H9 (cell line): ENCODE results near the gene CFAP299. TPM values are rescaled to one million over a fixed set of nuclear protein-coding genes. Genes with fewer than 3 reads are reported as not detected.

Source experiments
- DNase-seq: peaks from one replicate; pipeline ENCODE4 v3.0.0-alpha.2; 2017
- H2AFZ ChIP-seq: one replicate; pipeline ENCODE4 v1.6.1; 2013; ENCODE audit warnings: mild to moderate bottlenecking, low read length, control low read depth, moderate library complexity
- H2AK5ac ChIP-seq: 2 replicates; pipeline ENCODE4 v1.6.1; 2013; ENCODE audit warnings: low read length, control low read depth, mixed read lengths; ENCODE audit not compliant: insufficient read length
- H2BK120ac ChIP-seq: one replicate; pipeline ENCODE4 v1.6.1; 2013; ENCODE audit warnings: low read depth, mild to moderate bottlenecking, low read length, control low read depth, inconsistent platforms; ENCODE audit not compliant: poor library complexity, severe bottlenecking
- H2BK12ac ChIP-seq: 2 replicates; pipeline ENCODE4 v1.6.1; 2013; ENCODE audit warnings: low read length, control low read depth, mixed read lengths, low read depth; ENCODE audit not compliant: insufficient read length
- H2BK15ac ChIP-seq: 2 replicates; pipeline ENCODE4 v1.6.1; 2013; ENCODE audit warnings: low read depth, low read length, control low read depth
- H2BK20ac ChIP-seq: one replicate; pipeline ENCODE4 v1.6.1; 2013; ENCODE audit warnings: low read depth, mild to moderate bottlenecking, low read length, control low read depth, inconsistent platforms; ENCODE audit not compliant: poor library complexity, severe bottlenecking
- H2BK5ac ChIP-seq: 2 replicates; pipeline ENCODE4 v1.6.1; 2013; ENCODE audit warnings: low read length, control low read depth, mixed read lengths; ENCODE audit not compliant: insufficient read length
- H3K14ac ChIP-seq: 2 replicates; pipeline ENCODE4 v1.6.1; 2013; ENCODE audit warnings: low read length, control low read depth; ENCODE audit not compliant: insufficient read depth
- H3K18ac ChIP-seq: 2 replicates; pipeline ENCODE4 v1.6.1; 2013; ENCODE audit warnings: low read depth, mild to moderate bottlenecking, mixed read lengths, low read length, control low read depth; ENCODE audit not compliant: insufficient read length
- H3K23ac ChIP-seq: 2 replicates; pipeline ENCODE4 v1.6.1; 2013; ENCODE audit warnings: low read length, control low read depth, mixed read lengths, low read depth; ENCODE audit not compliant: insufficient read length
- H3K23me2 ChIP-seq: 2 replicates; pipeline ENCODE4 v1.6.1; 2013; ENCODE audit warnings: low read depth, mild to moderate bottlenecking, mixed read lengths, low read length, control low read depth; ENCODE audit not compliant: insufficient read length, poor library complexity, severe bottlenecking
- H3K27ac ChIP-seq: 2 replicates; pipeline ENCODE4 v1.5.1; 2013; ENCODE audit warnings: low read length, control low read depth, mixed read lengths, low read depth; ENCODE audit not compliant: insufficient read length
- H3K27me3 ChIP-seq: 2 replicates; pipeline ENCODE4 v1.6.1; 2013; ENCODE audit warnings: low read length, control low read depth, inconsistent platforms; ENCODE audit not compliant: insufficient read depth
- H3K4ac ChIP-seq: 2 replicates; pipeline ENCODE4 v1.6.1; 2013; ENCODE audit warnings: low read depth, mild to moderate bottlenecking, control low read depth, inconsistent platforms, low read length, moderate library complexity
- H3K4me1 ChIP-seq: 2 replicates; pipeline ENCODE4 v1.6.1; 2013; ENCODE audit warnings: low read length, control low read depth, inconsistent platforms; ENCODE audit not compliant: insufficient read depth
- H3K4me2 ChIP-seq: 2 replicates; pipeline ENCODE4 v1.6.1; 2013; ENCODE audit warnings: low read length, control low read depth, mixed read lengths; ENCODE audit not compliant: insufficient read length, insufficient read depth
- H3K56ac ChIP-seq: 2 replicates; pipeline ENCODE4 v1.6.1; 2013; ENCODE audit warnings: low read depth, mild to moderate bottlenecking, mixed read lengths, low read length, control low read depth; ENCODE audit not compliant: insufficient read length
- H3K79me1 ChIP-seq: 2 replicates; pipeline ENCODE4 v1.6.1; 2013; ENCODE audit warnings: low read depth, mild to moderate bottlenecking, moderate library complexity, low read length, control low read depth, inconsistent platforms; ENCODE audit not compliant: insufficient read depth, poor library complexity, severe bottlenecking
- H3K79me2 ChIP-seq: 2 replicates; pipeline ENCODE4 v1.6.1; 2013; ENCODE audit warnings: low read length, control low read depth, inconsistent platforms; ENCODE audit not compliant: insufficient read depth
- H3K9ac ChIP-seq: 2 replicates; pipeline ENCODE4 v1.6.1; 2013; ENCODE audit warnings: low read length, control low read depth, mixed read lengths; ENCODE audit not compliant: insufficient read length; ENCODE audit errors: extremely low read depth
- H3K9me3 ChIP-seq: one replicate; pipeline ENCODE4 v1.6.1; 2013; ENCODE audit warnings: low read depth, low read length, inconsistent platforms; ENCODE audit not compliant: control insufficient read depth
- H3T11ph ChIP-seq: one replicate; pipeline ENCODE4 v1.6.1; 2013; ENCODE audit warnings: mild to moderate bottlenecking, low read length, control low read depth, inconsistent platforms
- H4K20me1 ChIP-seq: one replicate; pipeline ENCODE4 v1.6.1; 2013; ENCODE audit not compliant: control insufficient read depth, insufficient read length, insufficient read depth
- H4K5ac ChIP-seq: 2 replicates; pipeline ENCODE4 v1.6.1; 2013; ENCODE audit warnings: low read depth, mild to moderate bottlenecking, mixed read lengths, low read length, control low read depth; ENCODE audit not compliant: insufficient read length
- H4K8ac ChIP-seq: replicated peaks from 2 replicates; pipeline ENCODE4 v1.6.1; 2013; ENCODE audit warnings: low read length, control low read depth, mixed read lengths, low read depth; ENCODE audit not compliant: insufficient read length
- H4K91ac ChIP-seq: 2 replicates; pipeline ENCODE4 v1.6.1; 2013; ENCODE audit warnings: low read depth, mild to moderate bottlenecking, moderate library complexity, mixed read lengths, low read length, control low read depth; ENCODE audit not compliant: insufficient read length
- H3K27ac Mint-ChIP-seq, 3 experiments: 2 replicates in 2 of 3; 3 replicates in 1 of 3; pipeline ENCODE4 v1.8.0; 2020 to 2021; ENCODE audit warnings: mixed read lengths in 3 of 3, mild to moderate bottlenecking in 1 of 3, moderate library complexity in 1 of 3
- H3K27me3 Mint-ChIP-seq: 2 replicates; pipeline ENCODE4 v1.8.0; 2021; ENCODE audit warnings: low read depth, mild to moderate bottlenecking, moderate library complexity, mixed read lengths
- H3K36me3 Mint-ChIP-seq, 3 experiments: 2 replicates in 2 of 3; 3 replicates in 1 of 3; pipeline ENCODE4 v1.8.0; 2020 to 2021; ENCODE audit warnings: low read depth in 3 of 3, mixed read lengths in 3 of 3; ENCODE audit not compliant: insufficient read depth in 1 of 3
- H3K4me1 Mint-ChIP-seq, 2 experiments: 2 replicates each; pipeline ENCODE4 v1.8.0; 2020; ENCODE audit warnings: mixed read lengths in 2 of 2
- H3K4me3 Mint-ChIP-seq, 2 experiments: 2 replicates in 1 of 2; 3 replicates in 1 of 2; pipeline ENCODE4 v1.8.0; 2020 to 2021; ENCODE audit warnings: mild to moderate bottlenecking in 2 of 2, mixed read lengths in 2 of 2, moderate library complexity in 1 of 2
- H3K9me3 Mint-ChIP-seq, 2 experiments: 2 replicates in 1 of 2; 3 replicates in 1 of 2; pipeline ENCODE4 v1.8.0; 2020; ENCODE audit warnings: mild to moderate bottlenecking in 2 of 2, mixed read lengths in 2 of 2, moderate library complexity in 1 of 2
- WGBS: extraction: QIAGEN DNeasy Blood & Tissue Kit; methylation state at CpG from one replicate; pipeline ENCODE4 v1.1.7; 2013; ENCODE audit warnings: missing lambda C conversion rate, low lambda C conversion rate, mixed read lengths; ENCODE audit not compliant: insufficient read length; ENCODE audit errors: extremely low coverage; 5-methylcytosine and 5-hydroxymethylcytosine counted together
- total RNA-seq: library from RNA; stranded (reverse); gene quantifications from 2 replicates; pipeline ENCODE4 v1.2.1, GENCODE V29; 2021
- TF ChIP-seq, protein P1 (sequence below): fragments of 200-600 bp; sonication (generic); conservative IDR thresholded peaks from 3 replicates; pipeline ENCODE4 v1.8.0; 2021; ENCODE audit warnings: antibody characterized with exemption, mild to moderate bottlenecking

Gene CFAP299
- total RNA-seq, 1 experiment from 2014 or later: not detected

DNA sequence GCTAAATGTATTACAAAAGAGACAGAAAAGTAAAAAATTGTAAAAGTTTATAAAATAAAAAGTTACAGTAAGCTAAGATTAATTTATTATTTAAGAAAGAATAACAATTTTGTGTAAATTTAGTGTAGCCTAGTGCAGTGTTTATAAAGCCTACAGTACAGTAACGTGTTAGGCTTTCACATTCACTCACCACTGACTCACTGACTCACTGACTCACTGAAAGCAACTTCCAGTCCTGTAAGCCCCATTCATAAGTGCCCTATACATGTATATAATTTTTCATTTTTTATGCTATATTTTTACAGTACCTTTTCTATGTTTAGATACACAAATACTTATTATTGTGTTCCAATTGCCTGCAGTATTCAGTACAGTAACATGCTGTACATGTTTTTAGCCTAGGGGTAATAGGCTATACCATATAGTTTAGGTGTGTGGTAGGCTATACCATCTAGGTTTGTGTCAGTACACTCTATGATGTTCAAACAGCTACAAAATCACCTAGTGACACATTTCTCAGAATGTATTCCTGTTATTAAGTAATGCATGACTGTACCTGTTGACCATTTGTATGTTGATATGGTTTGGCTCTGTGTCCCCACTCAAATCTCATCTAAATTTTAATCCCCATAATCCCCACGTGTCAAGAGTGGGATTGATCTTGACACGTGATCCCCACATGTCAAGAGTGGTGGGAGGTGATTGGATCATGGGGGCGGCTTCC is 57.9 kb downstream of the CFAP299 start:
- H3K4me1 Mint-ChIP-seq: no peaks in the 10 kb centered on the region
- Histone ChIP-seq H3K23me2 (no peaks in the 10 kb centered on the region), H3K4me2 (no peak overlapping the region), H3K23ac (no peak overlapping the region), H3K56ac (no peak overlapping the region), H2BK15ac (no peak overlapping the region), H2AFZ (no peak overlapping the region), H2BK120ac (no peak overlapping the region), H3K27me3 (no peaks in the 10 kb centered on the region), H4K8ac (no peak overlapping the region), H3T11ph (no peak overlapping the region), H4K20me1 (no peaks in the 10 kb centered on the region), H3K4ac (no peak overlapping the region), H4K5ac (no peak overlapping the region), H3K4me1 (no peaks in the 10 kb centered on the region), H3K14ac (no peak overlapping the region), H4K91ac (no peak overlapping the region), H2AK5ac (no peak overlapping the region), H2BK5ac (no peak overlapping the region), H3K79me2 (no peaks in the 10 kb centered on the region), H3K79me1 (no peaks in the 10 kb centered on the region), H2BK20ac (no peak overlapping the region), H3K18ac (no peak overlapping the region), H3K9ac (no peak overlapping the region), H2BK12ac (no peak overlapping the region), H3K9me3 (no peaks in the 10 kb centered on the region), H3K27ac (no peak overlapping the region)
- DNase-seq: no peak
- no CpG with 5 or more reads among the region's 4 CpGs for WGBS
- no peak overlapping the region for H3K4me3 Mint-ChIP-seq
- H3K9me3 Mint-ChIP-seq: peaks cover 0 to 3% of the 10 kb centered on the region in 2 experiments; a peak in 1 of 5 replicates
- H3K27ac Mint-ChIP-seq: no peak overlapping the region
- TF ChIP-seq, protein P1, sequence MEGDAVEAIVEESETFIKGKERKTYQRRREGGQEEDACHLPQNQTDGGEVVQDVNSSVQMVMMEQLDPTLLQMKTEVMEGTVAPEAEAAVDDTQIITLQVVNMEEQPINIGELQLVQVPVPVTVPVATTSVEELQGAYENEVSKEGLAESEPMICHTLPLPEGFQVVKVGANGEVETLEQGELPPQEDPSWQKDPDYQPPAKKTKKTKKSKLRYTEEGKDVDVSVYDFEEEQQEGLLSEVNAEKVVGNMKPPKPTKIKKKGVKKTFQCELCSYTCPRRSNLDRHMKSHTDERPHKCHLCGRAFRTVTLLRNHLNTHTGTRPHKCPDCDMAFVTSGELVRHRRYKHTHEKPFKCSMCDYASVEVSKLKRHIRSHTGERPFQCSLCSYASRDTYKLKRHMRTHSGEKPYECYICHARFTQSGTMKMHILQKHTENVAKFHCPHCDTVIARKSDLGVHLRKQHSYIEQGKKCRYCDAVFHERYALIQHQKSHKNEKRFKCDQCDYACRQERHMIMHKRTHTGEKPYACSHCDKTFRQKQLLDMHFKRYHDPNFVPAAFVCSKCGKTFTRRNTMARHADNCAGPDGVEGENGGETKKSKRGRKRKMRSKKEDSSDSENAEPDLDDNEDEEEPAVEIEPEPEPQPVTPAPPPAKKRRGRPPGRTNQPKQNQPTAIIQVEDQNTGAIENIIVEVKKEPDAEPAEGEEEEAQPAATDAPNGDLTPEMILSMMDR: no peak
- H3K27me3 Mint-ChIP-seq: no peaks in the 10 kb centered on the region
- peaks cover 0 to 2% (median 0%) of the 10 kb centered on the region in 3 experiments; a peak in 2 of 7 replicates for H3K36me3 Mint-ChIP-seq
